A549 (cell line): Measurements from ENCODE around the gene ITSN1. TPM values are rescaled to one million over a fixed set of nuclear protein-coding genes. Genes with fewer than 3 reads are reported as not detected.
A peak's percentile ranks its signal among the peaks of the same experiment; 100 is the strongest.

ENCODE experiments used
- ATAC-seq, 2 experiments: fragments of 200-7000 bp in 1 of 2; fragments of >200 bp in 1 of 2; cut with Nextera tagmentation in 1 of 2; cut with Tn5 transposase in 1 of 2; 3 replicates each; pipeline versions ENCODE4 v1.8.0 to v1.9.1; 2018 to 2020; ENCODE audit warnings: mild to moderate bottlenecking in 1 of 2, moderate library complexity in 1 of 2
- CTCF ChIA-PET: fragments of 300-600 bp; sonication (Branson Sonifier 250); formaldehyde crosslinking; extraction: SDS; loops from one replicate; lab custom pipeline; 2021; ENCODE audit warnings: antibody characterized with exemption, inconsistent platforms; lab: Yijun Ruan, JAX
- POLR2A ChIA-PET: fragments of 350-600 bp; formaldehyde crosslinking; extraction: SDS; loops from one replicate; lab custom pipeline; 2021; ENCODE audit warnings: antibody characterized with exemption, inconsistent platforms; lab: Yijun Ruan, JAX
- DNase-seq, 2 experiments: peaks; one replicate each; pipeline versions ENCODE4 v3.0.0 to v3.0.0-alpha.2; 2011 to 2016; ENCODE audit warnings: low read depth in 1 of 2, low spot score in 1 of 2
- FAIRE-seq: peaks from 2 replicates; lab custom pipeline; 2011; peaks lifted over from hg19 to GRCh38; lab: Jason Lieb, UNC
- H3K27ac ChIP-seq, 2 experiments: fragments of >200 bp; sonication (Bioruptor Twin); formaldehyde crosslinking; 3 replicates each; pipeline ENCODE4 v1.5.1; 2016 to 2017
- H3K4me1 ChIP-seq: fragments of >200 bp; sonication (Bioruptor Twin); formaldehyde crosslinking; 3 replicates; pipeline ENCODE4 v1.6.1; 2016
- H3K4me2 ChIP-seq: fragments of >200 bp; sonication (Bioruptor Twin); formaldehyde crosslinking; 3 replicates; pipeline ENCODE4 v1.6.1; 2016
- H3K4me3 ChIP-seq: fragments of >200 bp; sonication (Bioruptor Twin); formaldehyde crosslinking; 3 replicates; pipeline ENCODE4 v1.5.1; 2016
- H3K9me3 ChIP-seq: fragments of >200 bp; sonication (Bioruptor Twin); formaldehyde crosslinking; 3 replicates; pipeline ENCODE4 v1.6.1; 2016
- CBX8 ChIP-seq: fragments of 200-600 bp; sonication (generic); IDR thresholded peaks from 2 replicates; pipeline ENCODE4 v1.6.1; 2016
- CHD2 ChIP-seq: fragments of 150-350 bp; IDR thresholded peaks from 2 replicates; pipeline ENCODE4 v1.6.1; 2014; ENCODE audit warnings: low read length; ENCODE audit not compliant: partially characterized antibody
- EHF ChIP-seq: fragments of 250-450 bp; sonication (Bioruptor Pico); IDR thresholded peaks from 2 replicates; pipeline ENCODE4 v1.5.0; 2020; ENCODE audit warnings: mild to moderate bottlenecking
- FOSB ChIP-seq: fragments of 250-450 bp; sonication (Bioruptor Pico); IDR thresholded peaks from 2 replicates; pipeline ENCODE4 v1.5.0; 2020; ENCODE audit warnings: mild to moderate bottlenecking, moderate library complexity
- HEYL ChIP-seq: fragments of 250-450 bp; sonication (Bioruptor Pico); IDR thresholded peaks from 2 replicates; pipeline ENCODE4 v1.8.0; 2021; ENCODE audit warnings: mild to moderate bottlenecking, moderate library complexity
- HOXB13 ChIP-seq: fragments of 250-450 bp; sonication (Bioruptor Pico); IDR thresholded peaks from 2 replicates; pipeline ENCODE4 v1.5.0; 2020; ENCODE audit warnings: low read depth, mild to moderate bottlenecking, moderate library complexity
- HOXB5 ChIP-seq: fragments of 250-450 bp; sonication (Bioruptor Pico); IDR thresholded peaks from 2 replicates; pipeline ENCODE4 v1.5.0; 2020; ENCODE audit warnings: mild to moderate bottlenecking, moderate library complexity
- JUNB ChIP-seq: fragments of >200 bp; sonication (Bioruptor Twin); formaldehyde crosslinking; IDR thresholded peaks from 2 replicates; pipeline ENCODE4 v1.6.1; 2016
- KDM1A ChIP-seq: fragments of 200-600 bp; sonication (generic); IDR thresholded peaks from 2 replicates; pipeline ENCODE4 v1.6.1; 2016; ENCODE audit warnings: low read depth, mild to moderate bottlenecking
- MAZ ChIP-seq: fragments of 150-350 bp; IDR thresholded peaks from 2 replicates; pipeline ENCODE4 v1.6.1; 2014; ENCODE audit warnings: antibody characterized with exemption, low read depth, low read length, borderline replicate concordance
- NR3C1 ChIP-seq: fragments of >200 bp; sonication (Bioruptor Twin); formaldehyde crosslinking; IDR thresholded peaks from 3 replicates; pipeline ENCODE4 v1.6.1; 2017
- PHF8 ChIP-seq: fragments of 200-600 bp; sonication (generic); IDR thresholded peaks from 2 replicates; pipeline ENCODE4 v1.6.1; 2016; ENCODE audit warnings: low read depth, mild to moderate bottlenecking, antibody characterized with exemption, moderate library complexity, borderline replicate concordance
- RCOR1 ChIP-seq: fragments of 150-350 bp; IDR thresholded peaks from 2 replicates; pipeline ENCODE4 v1.6.1; 2014; ENCODE audit warnings: antibody characterized with exemption, low read length, low read depth
- RFX5 ChIP-seq: fragments of 450-650 bp; IDR thresholded peaks from 2 replicates; pipeline ENCODE4 v1.7.1; 2014; ENCODE audit warnings: antibody characterized with exemption, mild to moderate bottlenecking, moderate library complexity
- RNF2 ChIP-seq: fragments of 200-600 bp; sonication (generic); IDR thresholded peaks from 2 replicates; pipeline ENCODE4 v1.6.1; 2016; ENCODE audit warnings: low read depth, mild to moderate bottlenecking, antibody characterized with exemption, moderate library complexity, borderline replicate concordance
- SMC3 ChIP-seq: fragments of >200 bp; sonication (Bioruptor Twin); formaldehyde crosslinking; IDR thresholded peaks from 3 replicates; pipeline ENCODE4 v1.6.1; 2018; ENCODE audit warnings: inconsistent platforms
- TP53 ChIP-seq: fragments of 250-450 bp; sonication (Bioruptor Pico); IDR thresholded peaks from 2 replicates; pipeline ENCODE4 v1.5.0; 2021; ENCODE audit warnings: mild to moderate bottlenecking, moderate library complexity
- ZNF302 ChIP-seq: fragments of 250-450 bp; sonication (Bioruptor Pico); IDR thresholded peaks from 2 replicates; pipeline ENCODE4 v1.9.0; 2021; ENCODE audit warnings: inconsistent platforms, mild to moderate bottlenecking, moderate library complexity
- ZSCAN20 ChIP-seq: fragments of 250-450 bp; sonication (Bioruptor Pico); IDR thresholded peaks from 2 replicates; pipeline ENCODE4 v1.8.0; 2022; ENCODE audit warnings: mild to moderate bottlenecking, moderate library complexity
- WGBS: methylation state at CpG from one replicate; pipeline ENCODE4 v1.1.6; 2017; ENCODE audit errors: missing lambda C conversion rate; 5-methylcytosine and 5-hydroxymethylcytosine counted together
- polyA plus RNA-seq, 4 experiments: library from polyadenylated mRNA; depleted of rRNA in 3 of 4; stranded (reverse); fragments of >200 nt; fragmentation: RNase III in 1 of 4; extraction: RNeasy Plus Mini Kit Qiagen cat#74134 plus additional on column Dnase treatment in 1 of 4; gene quantifications; 2 replicates in 3 of 4; 3 replicates in 1 of 4; pipeline ENCODE4 v1.2.3, GENCODE V29; 2011 to 2017
- TF ChIP-seq, protein P1 (sequence below): fragments of >200 bp; sonication (Bioruptor Twin); formaldehyde crosslinking; IDR thresholded peaks from 2 replicates; pipeline ENCODE4 v1.6.1; 2016
- TF ChIP-seq, protein P2 (sequence below): fragments of >200 bp; sonication (Bioruptor Twin); formaldehyde crosslinking; IDR thresholded peaks from 3 replicates; pipeline ENCODE4 v1.6.1; 2016
- TF ChIP-seq, protein P3 (sequence below): IDR thresholded peaks from 2 replicates; pipeline ENCODE4 v1.6.1; 2012; ENCODE audit warnings: low read depth, borderline replicate concordance
- TF ChIP-seq, protein P4 (sequence below): fragments of 250-450 bp; sonication (Bioruptor Pico); IDR thresholded peaks from 2 replicates; pipeline ENCODE4 v1.5.0; 2021; ENCODE audit warnings: mild to moderate bottlenecking, moderate library complexity, borderline replicate concordance

ITSN1 gene
- polyA plus RNA-seq, 2 of the 4 experiments (the other 2 are of a cell fraction) = 15.2 to 23.7 TPM

DNA sequence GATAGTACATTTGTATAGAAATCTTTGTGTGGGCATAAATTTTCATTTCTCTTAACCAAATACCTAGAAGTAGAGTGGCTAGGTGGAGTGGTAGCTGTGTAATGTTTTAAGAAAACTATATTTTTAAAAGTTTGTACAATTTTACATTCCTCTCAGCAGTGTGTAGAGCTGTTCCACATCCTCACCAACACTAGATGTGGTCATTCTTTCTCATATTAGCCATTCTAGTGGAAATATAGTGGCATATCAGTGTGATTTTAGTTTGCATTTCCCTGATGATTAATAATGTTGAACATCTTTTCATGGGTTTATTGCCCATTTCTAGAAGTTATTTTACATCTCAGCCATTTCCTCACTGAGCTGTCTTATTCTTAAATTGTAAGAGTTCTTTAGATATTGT is 65.5 kb downstream of the ITSN1 start:
- Histone ChIP-seq H3K9me3 (0 out of 3 replicates have a peak, but pooled peaks cover 2% of the 10 kb centered on the region), H3K4me2 (no peak overlapping the region), H3K4me3 (no peak overlapping the region), H3K4me1 (peaks cover 11% of the 10 kb centered on the region; the same call in 1 of the 3 replicates), H3K27ac (no peak overlapping the region)
- DNase-seq = no peak
- FAIRE-seq = no peak
- ChIA-PET POLR2A (no interaction called here), CTCF (no interaction called here)
- TF ChIP-seq EHF (CRISPR knock-in tag) = no peak
- TF ChIP-seq ZSCAN20 (CRISPR knock-in tag) = no peak
- TF ChIP-seq, protein P1, sequence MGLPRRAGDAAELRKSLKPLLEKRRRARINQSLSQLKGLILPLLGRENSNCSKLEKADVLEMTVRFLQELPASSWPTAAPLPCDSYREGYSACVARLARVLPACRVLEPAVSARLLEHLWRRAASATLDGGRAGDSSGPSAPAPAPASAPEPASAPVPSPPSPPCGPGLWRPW = no peak
- TF ChIP-seq FOSB (CRISPR knock-in tag) = no peak
- no peak for TF ChIP-seq TP53 (CRISPR knock-in tag)
- TF ChIP-seq RCOR1 = no peak
- no peak for TF ChIP-seq HOXB13
- no peak for TF ChIP-seq PHF8
- no peak for TF ChIP-seq KDM1A
- no peak for TF ChIP-seq CHD2
- no peak for TF ChIP-seq NR3C1
- TF ChIP-seq SMC3 = no peak
- no peak for TF ChIP-seq MAZ
- TF ChIP-seq CBX8 = no peak
- TF ChIP-seq, protein P2, sequence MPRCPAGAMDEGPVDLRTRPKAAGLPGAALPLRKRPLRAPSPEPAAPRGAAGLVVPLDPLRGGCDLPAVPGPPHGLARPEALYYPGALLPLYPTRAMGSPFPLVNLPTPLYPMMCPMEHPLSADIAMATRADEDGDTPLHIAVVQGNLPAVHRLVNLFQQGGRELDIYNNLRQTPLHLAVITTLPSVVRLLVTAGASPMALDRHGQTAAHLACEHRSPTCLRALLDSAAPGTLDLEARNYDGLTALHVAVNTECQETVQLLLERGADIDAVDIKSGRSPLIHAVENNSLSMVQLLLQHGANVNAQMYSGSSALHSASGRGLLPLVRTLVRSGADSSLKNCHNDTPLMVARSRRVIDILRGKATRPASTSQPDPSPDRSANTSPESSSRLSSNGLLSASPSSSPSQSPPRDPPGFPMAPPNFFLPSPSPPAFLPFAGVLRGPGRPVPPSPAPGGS = no peak
- TF ChIP-seq ZNF302 = no peak
- no peak for TF ChIP-seq JUNB
- no peak for TF ChIP-seq HOXB5 (CRISPR knock-in tag)
- no peak for TF ChIP-seq HEYL (CRISPR knock-in tag)
- no peak for ATAC-seq

DNA sequence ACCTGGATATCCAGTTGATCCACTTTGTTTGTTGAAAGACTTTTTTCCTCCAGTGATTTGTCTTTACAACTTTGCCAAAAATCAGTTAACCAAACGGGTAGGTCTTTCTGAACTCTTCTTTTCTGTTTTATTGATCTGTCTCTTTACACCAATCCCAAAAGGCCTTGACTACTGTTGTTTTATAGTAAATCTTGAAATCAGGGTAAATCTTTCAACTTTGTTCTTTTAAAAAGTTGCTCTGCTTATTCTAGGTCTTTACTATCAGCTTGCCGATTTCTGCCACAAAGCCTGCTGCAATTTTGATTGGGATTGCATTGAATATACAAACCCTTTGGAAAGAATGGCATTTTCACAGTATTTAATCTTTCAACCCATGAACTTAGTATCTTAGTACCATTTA is 66.6 kb downstream of the ITSN1 start:
- TF ChIP-seq RFX5 = no peak
- H3K27ac ChIP-seq = no peak overlapping the region
- FAIRE-seq = no peak
- H3K4me3 ChIP-seq = no peak overlapping the region
- CTCF ChIA-PET = interaction anchor here (1.0 kb wide), 1 partner anchor 24 kb away, joined by 3 read pairs; no protein-coding TSS in a partner anchor
- no peak for ATAC-seq
- H3K9me3 ChIP-seq = 0 out of 3 replicates have a peak, but pooled peaks cover 2% of the 10 kb centered on the region
- POLR2A ChIA-PET = no interaction called here
- no peak overlapping the region for H3K4me2 ChIP-seq
- H3K4me1 ChIP-seq = peaks cover 11% of the 10 kb centered on the region; the same call in 1 of the 3 replicates
- WGBS = 92% methylated on average over 2 of the region's 2 CpGs
- no peak for DNase-seq

DNA sequence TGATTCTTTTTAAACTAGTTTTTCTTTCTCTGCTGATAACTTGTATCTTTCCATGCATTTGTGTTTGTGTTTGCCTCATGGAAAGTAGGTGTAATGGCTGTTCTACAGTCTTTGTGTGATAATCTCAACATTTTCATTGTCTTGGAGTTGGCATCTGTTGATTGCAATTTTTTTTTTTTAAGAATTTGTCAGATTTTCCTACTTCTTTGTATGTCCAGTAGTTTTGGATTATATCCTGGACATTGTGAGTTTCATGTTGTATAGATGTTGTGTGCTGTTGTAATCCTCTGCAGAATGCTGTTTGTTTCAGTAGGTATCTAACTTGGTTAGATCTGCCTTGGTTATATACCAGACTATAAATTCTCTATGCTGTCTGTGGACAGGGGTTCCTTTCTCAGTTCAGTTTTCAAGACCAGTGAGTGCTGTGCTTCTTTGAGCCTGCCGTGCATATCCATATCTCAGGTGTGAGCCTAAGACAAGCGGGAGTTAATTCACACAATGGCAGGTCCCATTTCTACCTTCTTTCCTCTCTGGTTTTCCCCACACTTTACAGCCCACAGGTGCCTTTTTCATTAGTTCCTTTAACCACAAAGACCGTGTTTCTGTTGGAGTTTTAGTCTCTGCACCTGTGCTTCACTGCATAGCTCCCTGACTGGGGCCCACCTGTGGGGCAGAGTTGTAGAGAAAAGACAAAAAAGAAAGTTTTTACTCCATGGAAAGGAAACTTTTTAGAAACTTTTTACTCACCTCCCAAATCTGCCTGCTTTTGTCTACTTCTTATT is 69.9 kb downstream of the ITSN1 start:
- ChIA-PET POLR2A (no interaction called here), CTCF (interaction anchor here (0.9 kb wide), 1 partner anchor 183 kb away, joined by 3 read pairs; no protein-coding TSS in a partner anchor)
- TF ChIP-seq, protein P3, sequence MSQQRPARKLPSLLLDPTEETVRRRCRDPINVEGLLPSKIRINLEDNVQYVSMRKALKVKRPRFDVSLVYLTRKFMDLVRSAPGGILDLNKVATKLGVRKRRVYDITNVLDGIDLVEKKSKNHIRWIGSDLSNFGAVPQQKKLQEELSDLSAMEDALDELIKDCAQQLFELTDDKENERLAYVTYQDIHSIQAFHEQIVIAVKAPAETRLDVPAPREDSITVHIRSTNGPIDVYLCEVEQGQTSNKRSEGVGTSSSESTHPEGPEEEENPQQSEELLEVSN = no peak
- TF ChIP-seq, protein P4, sequence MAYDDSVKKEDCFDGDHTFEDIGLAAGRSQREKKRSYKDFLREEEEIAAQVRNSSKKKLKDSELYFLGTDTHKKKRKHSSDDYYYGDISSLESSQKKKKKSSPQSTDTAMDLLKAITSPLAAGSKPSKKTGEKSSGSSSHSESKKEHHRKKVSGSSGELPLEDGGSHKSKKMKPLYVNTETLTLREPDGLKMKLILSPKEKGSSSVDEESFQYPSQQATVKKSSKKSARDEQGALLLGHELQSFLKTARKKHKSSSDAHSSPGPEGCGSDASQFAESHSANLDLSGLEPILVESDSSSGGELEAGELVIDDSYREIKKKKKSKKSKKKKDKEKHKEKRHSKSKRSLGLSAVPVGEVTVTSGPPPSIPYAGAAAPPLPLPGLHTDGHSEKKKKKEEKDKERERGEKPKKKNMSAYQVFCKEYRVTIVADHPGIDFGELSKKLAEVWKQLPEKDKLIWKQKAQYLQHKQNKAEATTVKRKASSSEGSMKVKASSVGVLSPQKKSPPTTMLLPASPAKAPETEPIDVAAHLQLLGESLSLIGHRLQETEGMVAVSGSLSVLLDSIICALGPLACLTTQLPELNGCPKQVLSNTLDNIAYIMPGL (CRISPR knock-in tag) = no peak
- TF ChIP-seq EHF (CRISPR knock-in tag) = no peak
- TF ChIP-seq RNF2 = no peak
- TF ChIP-seq, protein P1 = no peak
- FAIRE-seq (no peak), DNase-seq (no peak), ATAC-seq (no peak)
- WGBS = 94% methylated on average over 3 of the region's 3 CpGs
- Histone ChIP-seq H3K27ac (no peak overlapping the region), H3K4me2 (peak overlapping the region; percentile 37; the same call in 1 of the 3 replicates), H3K9me3 (0 out of 3 replicates have a peak, but pooled peaks cover 2% of the 10 kb centered on the region), H3K4me3 (no peak overlapping the region), H3K4me1 (peaks cover 21% of the 10 kb centered on the region; the same call in 2 of the 3 replicates)
